ENCODE results near the gene KLHL17. TPM values are rescaled to one million over a fixed set of nuclear protein-coding genes. Genes with fewer than 3 reads are reported as not detected.

Gene KLHL17
- 9.8 to 24.0 TPM (median 19.8 TPM) in 5 replicates for total RNA-seq (2022; extraction: Qiagen RNA extraction)

GRCh38 chr1:960363-961131 is at the start of gene KLHL17:
KLHL17 (plus strand) TSS chr1:960584; CDS start chr1:960694, 110 bp downstream.

GRCh38 chr1:923131-923990 is 37.0 kb upstream of the KLHL17 start, which contains the start of gene SAMD11:
SAMD11 (plus strand) TSS chr1:923923; CDS start chr1:924432, 509 bp downstream.

GRCh38 chr1:958823-959730 is 1.3 kb upstream of the KLHL17 start, which contains the start of gene NOC2L:
NOC2L (minus strand) TSS chr1:959256; CDS start chr1:959240, 16 bp downstream.

GRCh38 chr1:966135-966703 is 5.8 kb downstream of the KLHL17 start, which contains the start of gene PLEKHN1:
PLEKHN1 (plus strand) TSS chr1:966482; CDS start chr1:966532, 50 bp downstream.

GRCh38 chr1:981955-982558 is 21.7 kb downstream of the KLHL17 start, which contains the start of gene PERM1:
PERM1 (minus strand) TSS chr1:982093; CDS start chr1:981029, 1,064 bp downstream.

GRCh38 chr1:999725-1000356 is 39.5 kb downstream of the KLHL17 start, which contains the start of gene HES4:
HES4 (minus strand) TSS chr1:1000097; CDS start chr1:999973, 124 bp downstream.

GRCh38 chr1:1013105-1013921 is 52.9 kb downstream of the KLHL17 start, which contains the start of gene ISG15:
ISG15 (plus strand) TSS chr1:1013497; CDS start chr1:1013574, 77 bp downstream.

Other genes starting within 250 kb of the KLHL17 start
- gene SAMD11, start 36.7 kb upstream of the KLHL17 start, total RNA-seq (2022; extraction: Qiagen RNA extraction): 16.5 to 38.7 TPM (median 35.5 TPM) in 5 replicates
- 68.1 to 89.5 TPM (median 86.3 TPM) in 5 replicates for gene NOC2L, start 1.3 kb upstream of the KLHL17 start, total RNA-seq (2022; extraction: Qiagen RNA extraction)
- 4.7 to 7.6 TPM (median 6.5 TPM) in 5 replicates for gene PLEKHN1, start 5.9 kb downstream of the KLHL17 start, total RNA-seq (2022; extraction: Qiagen RNA extraction)
- gene PERM1, start 21.5 kb downstream of the KLHL17 start, total RNA-seq (2022; extraction: Qiagen RNA extraction): 0.07 to 0.24 TPM (median 0.14 TPM) in 4 of 5 replicates, not detected in the other
- gene HES4, start 39.5 kb downstream of the KLHL17 start, total RNA-seq (2022; extraction: Qiagen RNA extraction): 20.6 to 68.1 TPM (median 67.3 TPM) in 5 replicates
- 18.3 to 28.3 TPM (median 22.6 TPM) in 5 replicates for gene ISG15, start 52.9 kb downstream of the KLHL17 start, total RNA-seq (2022; extraction: Qiagen RNA extraction)
- gene AGRN, start 59.5 kb downstream of the KLHL17 start, total RNA-seq (2022; extraction: Qiagen RNA extraction): 79.5 to 139 TPM (median 135 TPM) in 5 replicates
- gene RNF223, start 113.7 kb downstream of the KLHL17 start, total RNA-seq (2022; extraction: Qiagen RNA extraction): 0.32 to 0.52 TPM (median 0.38 TPM) in 5 replicates
- 10.2 to 16.2 TPM (median 15.4 TPM) in 5 replicates for gene C1orf159, start 155.5 kb downstream of the KLHL17 start, total RNA-seq (2022; extraction: Qiagen RNA extraction)
- not detected in 5 replicates for gene TTLL10, start 213.3 kb downstream of the KLHL17 start, total RNA-seq (2022; extraction: Qiagen RNA extraction)
- 0.11 to 0.25 TPM (median 0.15 TPM) in 3 of 5 replicates, not detected in the others for gene TNFRSF18, start 246.0 kb downstream of the KLHL17 start, total RNA-seq (2022; extraction: Qiagen RNA extraction)

Measured in A549 treated with CORT108297 at 1 μM for 4 hours (cell line).